Fibroblast of mammary gland (primary cell): ENCODE measurements around the gene SHE.
"Not testable (repeated sequence)": the region's sequence is repeated elsewhere in the genome, so short reads cannot be mapped to it uniquely, and the experiment has no call there.

Experiments
- DNase-seq: peaks from one replicate; pipeline ENCODE4 v3.0.0-alpha.2; 2010; ENCODE audit warnings: low read depth
- H3K4me3 ChIP-seq: 2 replicates; pipeline ENCODE4 v1.5.1; 2011; ENCODE audit warnings: low read depth, mild to moderate bottlenecking, low read length, moderate library complexity; ENCODE audit not compliant: control insufficient read depth
- CTCF ChIP-seq: conservative IDR thresholded peaks from 2 replicates; pipeline ENCODE4 v1.5.1; 2011; ENCODE audit warnings: low read depth, low read length, inconsistent platforms; ENCODE audit not compliant: control insufficient read depth, insufficient read depth

Gene SHE

GRCh38 chr1:154547105-154547732 lies 45.0 kb upstream of the SHE start:
- no peak for TF ChIP-seq CTCF
- no peak for DNase-seq
- no peak overlapping the region for H3K4me3 ChIP-seq

- TF ChIP-seq CTCF, result peak; percentile 81
- DNase-seq, result peak; percentile 63
- H3K4me3 ChIP-seq, result no peak overlapping the region
Observed at GRCh38 chr1:154546264-154547063, 44.3 kb upstream of the SHE start.

- DNase-seq, result no peak
- TF ChIP-seq CTCF, result no peak
- H3K4me3 ChIP-seq, result no peak overlapping the region
Observed at GRCh38 chr1:154541231-154541630, 39.0 kb upstream of the SHE start.

GRCh38 chr1:154539486-154540483 lies 37.6 kb upstream of the SHE start:
- no peak for DNase-seq
- no peak overlapping the region for H3K4me3 ChIP-seq
- TF ChIP-seq CTCF, result no peak

GRCh38 chr1:154536570-154536969 lies 34.4 kb upstream of the SHE start:
- no peak for DNase-seq
- no peak overlapping the region for H3K4me3 ChIP-seq
- TF ChIP-seq CTCF, result no peak

GRCh38 chr1:154533952-154534844 lies 32.0 kb upstream of the SHE start:
- peak; percentile 35 for TF ChIP-seq CTCF
- DNase-seq, result peak; percentile 20

GRCh38 chr1:154531950-154532349 lies 29.7 kb upstream of the SHE start:
- not testable (repeated sequence) for H3K4me3 ChIP-seq, DNase-seq

More at GRCh38 chr1:154533952-154534844, 32.0 kb upstream of the SHE start:
- H3K4me3 ChIP-seq, result no peak overlapping the region
